Measurements from ENCODE around the gene KRT6C. TPM values are rescaled to one million over a fixed set of nuclear protein-coding genes. Genes with fewer than 3 reads are reported as not detected.

The KRT6C gene
- total RNA-seq, 1 experiment from 2014 or later: not detected

DNA sequence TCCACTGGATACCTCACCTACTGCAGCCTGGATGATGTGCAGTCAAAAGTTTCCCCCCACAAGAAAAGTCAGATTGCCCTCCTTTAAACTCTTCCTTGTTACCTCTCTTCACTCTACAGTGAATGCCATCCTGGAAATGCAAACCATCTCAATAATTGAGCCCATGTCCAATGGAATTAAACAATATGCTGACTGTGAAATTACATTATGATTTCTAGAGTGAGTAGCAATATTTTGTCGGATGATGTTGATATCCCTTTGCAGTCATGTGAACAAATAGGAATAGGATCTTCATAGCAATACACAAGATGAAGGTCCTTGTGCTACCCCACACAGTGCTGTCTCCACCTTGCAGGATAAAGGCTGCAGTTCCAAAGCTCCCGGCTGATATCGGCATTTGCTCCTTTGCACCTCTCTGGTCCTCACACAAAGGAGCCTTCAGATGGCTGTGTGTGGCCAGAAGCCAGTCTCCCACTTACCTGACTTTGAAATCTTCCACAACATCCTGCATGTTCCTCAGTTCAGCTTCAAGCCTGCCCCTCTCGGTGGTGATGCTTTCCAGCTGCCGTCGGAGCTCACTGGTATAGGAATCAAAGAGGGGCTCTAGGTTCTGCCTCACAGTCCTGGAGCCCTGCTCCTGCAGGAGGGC is 40.9 kb downstream of the KRT6C start:
- DNase-seq: no peak
- CTCF ChIA-PET: no interaction called here
- Mint-ChIP-seq H3K27me3 (ENCODE audit: unreplicated experiment) (peaks cover 69% of the 10 kb centered on the region), H3K9me3 (ENCODE audit: low read depth, unreplicated experiment) (no peaks in the 10 kb centered on the region), H3K4me1 (ENCODE audit: low read depth, unreplicated experiment) (peaks cover 12% of the 10 kb centered on the region), H3K27ac (ENCODE audit: unreplicated experiment) (no peak overlapping the region), H3K4me3 (ENCODE audit: low read depth, unreplicated experiment) (no peak overlapping the region), H3K36me3 (ENCODE audit: insufficient read depth, unreplicated experiment) (no peaks in the 10 kb centered on the region)
- TF ChIP-seq, protein P1, sequence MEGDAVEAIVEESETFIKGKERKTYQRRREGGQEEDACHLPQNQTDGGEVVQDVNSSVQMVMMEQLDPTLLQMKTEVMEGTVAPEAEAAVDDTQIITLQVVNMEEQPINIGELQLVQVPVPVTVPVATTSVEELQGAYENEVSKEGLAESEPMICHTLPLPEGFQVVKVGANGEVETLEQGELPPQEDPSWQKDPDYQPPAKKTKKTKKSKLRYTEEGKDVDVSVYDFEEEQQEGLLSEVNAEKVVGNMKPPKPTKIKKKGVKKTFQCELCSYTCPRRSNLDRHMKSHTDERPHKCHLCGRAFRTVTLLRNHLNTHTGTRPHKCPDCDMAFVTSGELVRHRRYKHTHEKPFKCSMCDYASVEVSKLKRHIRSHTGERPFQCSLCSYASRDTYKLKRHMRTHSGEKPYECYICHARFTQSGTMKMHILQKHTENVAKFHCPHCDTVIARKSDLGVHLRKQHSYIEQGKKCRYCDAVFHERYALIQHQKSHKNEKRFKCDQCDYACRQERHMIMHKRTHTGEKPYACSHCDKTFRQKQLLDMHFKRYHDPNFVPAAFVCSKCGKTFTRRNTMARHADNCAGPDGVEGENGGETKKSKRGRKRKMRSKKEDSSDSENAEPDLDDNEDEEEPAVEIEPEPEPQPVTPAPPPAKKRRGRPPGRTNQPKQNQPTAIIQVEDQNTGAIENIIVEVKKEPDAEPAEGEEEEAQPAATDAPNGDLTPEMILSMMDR (IDR thresholded peaks at IDR 0.05; ENCODE audit: unreplicated experiment): no peak
- BruUV-seq (replicated peaks): no TSS peak
- intact Hi-C loops (cut with micrococcal nuclease; ENCODE audit: unreplicated experiment): no loop called here

DNA sequence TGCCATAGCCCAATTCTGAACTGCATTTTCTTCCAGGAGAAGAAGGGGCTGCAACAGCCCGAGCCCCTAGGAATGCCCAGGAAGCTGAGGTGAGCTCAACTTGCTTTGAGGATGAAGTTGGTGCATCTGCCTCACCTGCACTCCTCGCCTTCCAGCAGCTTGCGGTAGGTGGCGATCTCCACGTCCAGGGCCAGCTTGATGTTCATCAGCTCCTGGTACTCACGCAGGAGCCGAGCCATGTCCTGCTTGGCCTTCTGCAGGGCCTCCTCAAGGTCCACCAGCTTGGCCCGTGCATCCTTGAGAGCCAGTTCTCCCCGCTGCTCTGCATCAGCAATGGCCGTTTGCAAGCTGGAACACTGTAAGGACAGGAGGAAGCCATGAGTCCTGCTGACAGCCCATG is 45.5 kb downstream of the KRT6C start:
- Mint-ChIP-seq H3K27ac (ENCODE audit: unreplicated experiment) (no peak overlapping the region), H3K27me3 (ENCODE audit: unreplicated experiment) (peaks cover 57% of the 10 kb centered on the region), H3K4me3 (ENCODE audit: low read depth, unreplicated experiment) (no peak overlapping the region), H3K36me3 (ENCODE audit: insufficient read depth, unreplicated experiment) (no peaks in the 10 kb centered on the region), H3K9me3 (ENCODE audit: low read depth, unreplicated experiment) (no peaks in the 10 kb centered on the region), H3K4me1 (ENCODE audit: low read depth, unreplicated experiment) (no peaks in the 10 kb centered on the region)
- no peak for DNase-seq
- TF ChIP-seq, protein P1 (IDR thresholded peaks at IDR 0.05; ENCODE audit: unreplicated experiment): no peak
- intact Hi-C loops (cut with micrococcal nuclease; ENCODE audit: unreplicated experiment): no loop called here
- BruUV-seq (replicated peaks): no TSS peak
- CTCF ChIA-PET: interaction anchor here (0.9 to 2.2 kb wide), 2 partner anchors 32 to 93 kb away, joined by 3 to 9 read pairs; no protein-coding TSS in a partner anchor

DNA sequence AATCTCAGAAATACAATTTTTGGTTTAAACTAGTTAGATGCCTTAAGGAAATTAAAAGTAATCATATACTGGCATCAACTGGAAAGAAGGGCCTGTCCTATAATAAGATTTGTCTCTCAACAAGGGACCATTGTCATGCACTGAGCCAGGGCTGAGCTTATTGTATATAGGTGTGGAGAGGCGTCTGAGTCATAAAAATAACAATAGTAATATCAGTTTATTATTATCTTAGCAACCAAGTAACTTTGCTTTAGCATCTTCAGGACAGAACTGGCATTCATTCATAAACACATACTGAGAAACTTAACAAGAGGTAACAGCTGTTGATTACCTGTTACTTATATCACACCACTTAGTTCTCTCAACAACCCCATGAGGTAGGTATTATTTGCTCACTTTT is 46.5 kb downstream of the KRT6C start:
- Mint-ChIP-seq H3K27me3 (ENCODE audit: unreplicated experiment) (peaks cover 53% of the 10 kb centered on the region), H3K27ac (ENCODE audit: unreplicated experiment) (no peak overlapping the region), H3K9me3 (ENCODE audit: low read depth, unreplicated experiment) (no peaks in the 10 kb centered on the region), H3K4me3 (ENCODE audit: low read depth, unreplicated experiment) (no peak overlapping the region), H3K4me1 (ENCODE audit: low read depth, unreplicated experiment) (no peaks in the 10 kb centered on the region), H3K36me3 (ENCODE audit: insufficient read depth, unreplicated experiment) (no peaks in the 10 kb centered on the region)
- intact Hi-C loops (cut with micrococcal nuclease; ENCODE audit: unreplicated experiment): no loop called here
- TF ChIP-seq, protein P1 (IDR thresholded peaks at IDR 0.05; ENCODE audit: unreplicated experiment): no peak
- BruUV-seq (replicated peaks): no TSS peak
- CTCF ChIA-PET: interaction anchor here (0.6 to 2.2 kb wide), 4 partner anchors 14 to 566 kb away, joined by 3 to 9 read pairs (median 3); no protein-coding TSS in a partner anchor
- DNase-seq: no peak

DNA sequence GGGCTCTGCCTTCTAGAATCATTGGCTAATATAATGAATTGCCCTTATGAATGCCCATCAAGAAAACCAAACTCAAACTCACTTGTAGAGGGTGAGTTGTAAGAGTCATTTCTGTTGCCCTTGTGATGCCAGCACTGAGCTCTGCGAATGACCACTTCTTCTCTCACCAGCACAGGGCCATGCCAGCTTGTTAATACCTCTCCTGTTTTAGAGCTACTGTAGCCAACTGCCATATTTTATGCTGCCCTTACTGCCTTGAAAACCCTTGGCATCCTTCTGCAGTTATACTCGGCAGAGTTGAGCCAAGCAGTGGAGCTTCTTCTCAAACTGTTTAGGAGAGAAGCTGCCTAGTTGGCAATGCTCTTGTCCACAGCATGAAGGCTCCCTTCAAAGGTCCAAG is 47.6 kb downstream of the KRT6C start:
- H3K27me3 Mint-ChIP-seq (ENCODE audit: unreplicated experiment): peaks cover 53% of the 10 kb centered on the region
- no peak overlapping the region for H3K27ac Mint-ChIP-seq (ENCODE audit: unreplicated experiment)
- no TSS peak for BruUV-seq (replicated peaks)
- TF ChIP-seq, protein P1 (IDR thresholded peaks at IDR 0.05; ENCODE audit: unreplicated experiment): no peak
- intact Hi-C loops (cut with micrococcal nuclease; ENCODE audit: unreplicated experiment): no loop called here
- DNase-seq: no peak
- no peaks in the 10 kb centered on the region for H3K9me3 Mint-ChIP-seq (ENCODE audit: low read depth, unreplicated experiment)
- CTCF ChIA-PET: no interaction called here
- H3K36me3 Mint-ChIP-seq (ENCODE audit: insufficient read depth, unreplicated experiment): no peaks in the 10 kb centered on the region
- no peak overlapping the region for H3K4me3 Mint-ChIP-seq (ENCODE audit: low read depth, unreplicated experiment)
- no peaks in the 10 kb centered on the region for H3K4me1 Mint-ChIP-seq (ENCODE audit: low read depth, unreplicated experiment)

Measured in Calu3 (cell line).